HCT116 (cell line): ENCODE measurements around the gene UPF2. TPM values are rescaled to one million over a fixed set of nuclear protein-coding genes. Genes with fewer than 3 reads are reported as not detected.

Experiments used
- ATAC-seq: fragments of 200-7000 bp; cut with Tn5 transposase; 2 replicates; pipeline ENCODE4 v1.9.1; 2020; ENCODE audit warnings: mild to moderate bottlenecking, moderate library complexity
- BruUV-seq: library from RNA; stranded (reverse); fragments of 400-500 nt; replicated peaks from 2 replicates; lab custom pipeline; 2021; lab: Mats Ljungman, UMichigan
- CTCF ChIA-PET: fragments of 300-600 bp; sonication (Branson Sonifier 250); formaldehyde crosslinking; loops from one replicate; lab custom pipeline; 2021; ENCODE audit warnings: antibody characterized with exemption; lab: Charles Lee
- POLR2A ChIA-PET: fragments of 300-600, 350-600 bp; sonication (Branson Sonifier 250); formaldehyde crosslinking; loops from one replicate; lab custom pipeline; 2021; ENCODE audit warnings: antibody characterized with exemption; lab: Charles Lee
- RAD21 ChIA-PET, 2 experiments: fragments of 300-600 bp; sonication (Branson Sonifier 250); formaldehyde crosslinking; loops; one replicate each; lab custom pipeline; 2023; ENCODE audit warnings: low total read pairs in 2 of 2; ENCODE audit not compliant: uncharacterized antibody in 2 of 2, unreplicated experiment in 2 of 2, low non-redundant PET in 1 of 2; lab: Charles Lee
- DNase-seq: peaks from one replicate; pipeline ENCODE4 v3.0.0-alpha.2; 2010; ENCODE audit warnings: low read depth, low spot score
- H2AFZ ChIP-seq: fragments of 200-600 bp; shearing (Covaris generic), sonication (generic); 2 replicates; pipeline ENCODE4 v1.6.1; 2017; ENCODE audit warnings: low read depth, mixed run types, mixed read lengths, antibody characterized with exemption, low read length; ENCODE audit not compliant: poor library complexity, severe bottlenecking
- H3K27ac ChIP-seq: 2 replicates; pipeline ENCODE4 v1.5.1; 2012; ENCODE audit warnings: low read depth, low read length
- H3K27me3 ChIP-seq: fragments of 200-600 bp; sonication (generic); 2 replicates; pipeline ENCODE4 v1.6.1; 2016; ENCODE audit warnings: mixed run types, low read length, mixed read lengths; ENCODE audit not compliant: insufficient read depth
- H3K36me3 ChIP-seq, 2 experiments: fragments of 200-500 bp in 1 of 2; fragments of 200-600 bp in 1 of 2; sonication (Bioruptor generic) in 1 of 2; sonication (generic) in 1 of 2; 2 replicates each; pipeline versions ENCODE4 v1.5.1 to v1.6.1; 2014 to 2016; ENCODE audit warnings: low read length in 2 of 2, inconsistent platforms in 1 of 2, mixed read lengths in 1 of 2, mixed run types in 1 of 2; ENCODE audit not compliant: insufficient read depth in 2 of 2, control insufficient read depth in 1 of 2
- H3K4me1 ChIP-seq, 2 experiments: fragments of 200-600 bp in 1 of 2; sonication (generic) in 1 of 2; 2 replicates each; pipeline versions ENCODE4 v1.5.1 to v1.6.1; 2012 to 2017; ENCODE audit warnings: low read length in 2 of 2, inconsistent platforms in 1 of 2, mild to moderate bottlenecking in 1 of 2, mixed read lengths in 1 of 2, mixed run types in 1 of 2, moderate library complexity in 1 of 2; ENCODE audit not compliant: insufficient read depth in 2 of 2, control insufficient read depth in 1 of 2
- H3K4me2 ChIP-seq: fragments of 200-600 bp; sonication (generic); 2 replicates; pipeline ENCODE4 v1.6.1; 2017; ENCODE audit warnings: mixed run types, low read length, mixed read lengths
- H3K4me3 ChIP-seq, 2 experiments: fragments of 200-600 bp in 1 of 2; sonication (generic) in 1 of 2; replicated peaks in 1 of 2; 2 replicates each; pipeline ENCODE4 v1.5.1; 2011 to 2016; ENCODE audit warnings: low read length in 2 of 2, control low read depth in 1 of 2, low read depth in 1 of 2, mild to moderate bottlenecking in 1 of 2, mixed read lengths in 1 of 2, mixed run types in 1 of 2
- H3K79me2 ChIP-seq: fragments of 200-600 bp; sonication (generic); 2 replicates; pipeline ENCODE4 v1.6.1; 2017; ENCODE audit warnings: mild to moderate bottlenecking, mixed run types, low read length, moderate library complexity, mixed read lengths; ENCODE audit not compliant: insufficient read depth
- H3K9ac ChIP-seq: fragments of 200-600 bp; sonication (generic); 2 replicates; pipeline ENCODE4 v1.6.1; 2016; ENCODE audit warnings: low read length, mixed read lengths
- H3K9me2 ChIP-seq: fragments of 200-600 bp; sonication (generic), shearing (Covaris generic); 2 replicates; pipeline ENCODE4 v1.6.1; 2017; ENCODE audit warnings: mixed run types, mild to moderate bottlenecking, moderate library complexity; ENCODE audit not compliant: insufficient read depth
- H3K9me3 ChIP-seq, 2 experiments: fragments of 200-500 bp in 1 of 2; fragments of 200-600 bp in 1 of 2; sonication (Bioruptor generic) in 1 of 2; sonication (generic) in 1 of 2; 2 replicates each; pipeline ENCODE4 v1.6.1; 2014 to 2017; ENCODE audit warnings: low read length in 2 of 2, mixed read lengths in 2 of 2, inconsistent platforms in 1 of 2, low read depth in 1 of 2, mild to moderate bottlenecking in 1 of 2, mixed run types in 1 of 2, moderate library complexity in 1 of 2; ENCODE audit not compliant: control insufficient read depth in 1 of 2, insufficient read depth in 1 of 2
- H4K20me1 ChIP-seq: fragments of 200-600 bp; sonication (generic), shearing (Covaris generic); 2 replicates; pipeline ENCODE4 v1.6.1; 2017; ENCODE audit warnings: mixed run types, mild to moderate bottlenecking, moderate library complexity; ENCODE audit not compliant: insufficient read depth
- ELF1 ChIP-seq: IDR thresholded peaks from 2 replicates; pipeline ENCODE4 v1.6.1; 2012; ENCODE audit warnings: low read depth, borderline replicate concordance
- POLR2A ChIP-seq: IDR thresholded peaks from 2 replicates; pipeline ENCODE4 v1.7.0; 2011; ENCODE audit warnings: borderline replicate concordance; ENCODE audit not compliant: insufficient read depth, insufficient read length; ENCODE audit errors: extremely low read depth
- RAD21 ChIP-seq: IDR thresholded peaks from 2 replicates; pipeline ENCODE4 v1.6.1; 2012; ENCODE audit warnings: low read depth, mild to moderate bottlenecking
- TCF7L2 ChIP-seq: IDR thresholded peaks from 2 replicates; pipeline ENCODE4 v1.7.0; 2011; ENCODE audit warnings: borderline replicate concordance, inconsistent platforms; ENCODE audit not compliant: insufficient read depth, insufficient read length; ENCODE audit errors: extremely low read depth
- ZFX ChIP-seq: fragments of 450-650 bp; IDR thresholded peaks from 2 replicates; pipeline ENCODE4 v1.6.1; 2017
- intact Hi-C: fragments of 100-400 bp; cut with micrococcal nuclease; formaldehyde crosslinking; loops from 2 replicates; pipeline ENCODE4 v1.10.0; 2022
- total RNA-seq: library from RNA; stranded (reverse); gene quantifications from one replicate; pipeline ENCODE4 v1.2.1, GENCODE V29; 2021; ENCODE audit not compliant: unreplicated experiment
- TF ChIP-seq, protein P1 (sequence below): IDR thresholded peaks from 2 replicates; pipeline ENCODE4 v1.6.1; 2011; ENCODE audit warnings: mild to moderate bottlenecking, low read length, moderate library complexity; ENCODE audit not compliant: insufficient replicate concordance; ENCODE audit errors: extremely low read depth
- TF ChIP-seq, protein P2 (sequence below): IDR thresholded peaks from 2 replicates; pipeline ENCODE4 v1.6.1; 2012

The UPF2 gene
- total RNA-seq, 1 experiment from 2014 or later = 27.3 TPM

DNA sequence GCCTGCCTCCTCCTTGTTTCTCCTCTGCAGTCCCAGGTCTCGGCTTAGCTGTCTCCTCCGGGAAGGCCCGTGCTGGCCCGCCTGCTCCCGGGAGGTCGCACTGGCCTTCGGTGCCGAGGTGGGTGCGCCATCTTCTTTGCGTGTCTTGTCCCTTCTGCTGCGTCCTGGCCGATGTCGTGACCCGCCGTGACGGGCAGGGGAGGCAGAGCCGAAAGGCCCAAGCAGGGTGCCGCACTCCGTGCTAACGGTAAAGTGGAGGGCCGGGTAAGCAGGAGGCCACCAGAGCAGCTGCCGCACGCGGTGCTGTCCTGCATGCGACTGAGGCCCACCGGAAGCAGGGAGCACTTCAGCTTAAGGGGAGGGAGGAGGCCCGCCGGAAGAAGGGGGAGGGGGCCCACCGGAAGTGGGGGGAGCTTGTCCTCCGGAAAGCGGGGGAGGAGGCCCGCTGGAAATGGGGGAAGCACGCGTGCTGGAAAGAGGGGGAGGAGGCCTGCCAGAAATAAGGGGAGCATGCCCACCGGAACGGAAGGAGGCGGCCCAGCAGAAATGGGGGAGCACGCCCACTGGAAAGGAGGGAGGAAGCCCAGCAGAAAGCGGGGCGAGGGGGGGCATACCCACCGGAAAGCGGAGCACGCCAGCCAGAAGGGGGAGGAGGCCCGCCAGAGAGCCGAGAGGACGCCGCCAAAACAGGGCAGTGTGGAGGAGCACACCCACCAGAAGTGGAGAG lies 148.1 kb downstream of the UPF2 start:
- no peak overlapping the region for H3K9ac ChIP-seq
- DNase-seq = no peak
- H2AFZ ChIP-seq = no peak overlapping the region
- no peaks in the 10 kb centered on the region for H3K27me3 ChIP-seq
- no peak overlapping the region for H3K4me2 ChIP-seq
- ChIA-PET CTCF (no interaction called here), RAD21 (no interaction called here), POLR2A (interaction anchor here (1.9 kb wide), 1 partner anchor 13 kb away, joined by 10 read pairs; no protein-coding TSS in a partner anchor)
- H3K9me2 ChIP-seq = no peaks in the 10 kb centered on the region
- no peaks in the 10 kb centered on the region for H3K36me3 ChIP-seq
- BruUV-seq = no TSS peak
- H3K27ac ChIP-seq = no peak overlapping the region
- no peak for ATAC-seq
- no peak overlapping the region for H3K4me3 ChIP-seq
- H3K9me3 ChIP-seq = no peaks in the 10 kb centered on the region
- peaks cover 15 to 44% of the 10 kb centered on the region in 2 experiments for H3K4me1 ChIP-seq
- intact Hi-C loops = no loop called here
- H4K20me1 ChIP-seq = no peaks in the 10 kb centered on the region
- H3K79me2 ChIP-seq = no peaks in the 10 kb centered on the region
- TF ChIP-seq, protein P1, sequence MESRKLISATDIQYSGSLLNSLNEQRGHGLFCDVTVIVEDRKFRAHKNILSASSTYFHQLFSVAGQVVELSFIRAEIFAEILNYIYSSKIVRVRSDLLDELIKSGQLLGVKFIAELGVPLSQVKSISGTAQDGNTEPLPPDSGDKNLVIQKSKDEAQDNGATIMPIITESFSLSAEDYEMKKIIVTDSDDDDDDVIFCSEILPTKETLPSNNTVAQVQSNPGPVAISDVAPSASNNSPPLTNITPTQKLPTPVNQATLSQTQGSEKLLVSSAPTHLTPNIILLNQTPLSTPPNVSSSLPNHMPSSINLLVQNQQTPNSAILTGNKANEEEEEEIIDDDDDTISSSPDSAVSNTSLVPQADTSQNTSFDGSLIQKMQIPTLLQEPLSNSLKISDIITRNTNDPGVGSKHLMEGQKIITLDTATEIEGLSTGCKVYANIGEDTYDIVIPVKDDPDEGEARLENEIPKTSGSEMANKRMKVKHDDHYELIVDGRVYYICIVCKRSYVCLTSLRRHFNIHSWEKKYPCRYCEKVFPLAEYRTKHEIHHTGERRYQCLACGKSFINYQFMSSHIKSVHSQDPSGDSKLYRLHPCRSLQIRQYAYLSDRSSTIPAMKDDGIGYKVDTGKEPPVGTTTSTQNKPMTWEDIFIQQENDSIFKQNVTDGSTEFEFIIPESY = no peak
- no peak for TF ChIP-seq TCF7L2
- TF ChIP-seq RAD21 = no peak
- TF ChIP-seq POLR2A = no peak
- no peak for TF ChIP-seq ELF1
- no peak for TF ChIP-seq ZFX
- TF ChIP-seq, protein P2, sequence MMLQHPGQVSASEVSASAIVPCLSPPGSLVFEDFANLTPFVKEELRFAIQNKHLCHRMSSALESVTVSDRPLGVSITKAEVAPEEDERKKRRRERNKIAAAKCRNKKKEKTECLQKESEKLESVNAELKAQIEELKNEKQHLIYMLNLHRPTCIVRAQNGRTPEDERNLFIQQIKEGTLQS = no peak
